ENCODE data around the gene MBNL2. TPM values are rescaled to one million over a fixed set of nuclear protein-coding genes. Genes with fewer than 3 reads are reported as not detected.

Gene MBNL2
- total RNA-seq, 2 experiments from 2014 or later: 17.2 to 17.9 TPM

DNA sequence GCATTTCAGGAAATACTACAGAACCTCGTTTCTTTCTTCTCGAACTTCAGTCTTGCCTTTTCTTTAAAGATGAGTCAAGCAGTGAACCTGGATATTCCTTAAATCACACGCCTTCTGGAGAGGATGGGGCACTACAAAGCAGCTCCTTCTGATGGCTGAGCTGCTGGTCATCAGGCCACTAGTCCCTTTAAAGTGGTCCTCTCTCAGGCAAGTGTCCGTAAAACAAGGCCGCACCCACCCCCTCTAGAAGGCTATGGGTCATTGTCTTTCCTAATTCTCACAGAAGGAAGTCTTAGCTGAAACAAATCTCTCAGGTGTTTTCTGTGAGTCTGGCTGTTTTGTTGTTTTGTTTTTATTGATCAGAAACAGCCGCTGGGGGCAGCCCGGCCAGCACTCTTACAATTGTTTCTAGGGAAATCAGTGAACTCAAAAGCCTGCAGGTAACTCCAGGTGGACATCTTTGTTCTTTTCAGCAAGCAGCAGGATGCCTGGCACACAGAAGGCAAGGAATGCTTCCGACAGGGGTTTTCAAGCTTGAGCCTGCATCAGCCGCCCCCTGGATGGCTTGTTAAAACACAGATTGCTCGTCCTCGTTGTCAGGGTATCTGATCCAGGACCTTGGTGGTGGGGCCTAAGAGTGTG lies 45.4 kb downstream of the MBNL2 start:
- Mint-ChIP-seq H3K9me3 (peaks cover 1% of the 10 kb centered on the region), H3K27me3 (no peaks in the 10 kb centered on the region), H3K36me3 (peaks cover 3% of the 10 kb centered on the region), H3K27ac (no peak overlapping the region), H3K4me1 (peaks cover 5% of the 10 kb centered on the region), H3K4me3 (no peak overlapping the region)
- no peak for DNase-seq
- ATAC-seq (ENCODE audit: low read depth): no peak
- POLR2A ChIA-PET: no interaction called here

DNA sequence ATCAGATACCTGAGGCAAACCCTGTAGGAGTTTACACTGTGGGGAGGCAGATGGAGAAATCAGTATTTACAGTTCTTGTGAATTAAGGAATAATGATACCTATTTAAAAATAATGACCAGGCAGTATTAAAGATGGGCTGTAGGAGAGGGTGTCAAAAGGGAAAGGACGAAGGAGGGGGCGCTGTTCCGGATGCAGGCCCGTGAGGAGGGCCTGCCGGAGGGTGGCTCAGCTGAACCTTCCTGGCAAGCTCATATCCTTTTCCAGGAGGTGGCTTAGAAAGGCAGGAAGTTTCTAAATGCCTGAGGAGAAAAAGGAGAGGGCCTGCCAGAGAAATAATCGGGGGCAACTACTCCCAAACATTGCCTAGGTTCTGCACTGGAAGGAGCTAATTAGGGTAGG lies 46.6 kb downstream of the MBNL2 start:
- POLR2A ChIA-PET: no interaction called here
- Mint-ChIP-seq H3K27ac (no peak overlapping the region), H3K4me3 (no peak overlapping the region), H3K36me3 (peaks cover 1% of the 10 kb centered on the region), H3K27me3 (no peaks in the 10 kb centered on the region), H3K9me3 (peaks cover 1% of the 10 kb centered on the region), H3K4me1 (peaks cover 3% of the 10 kb centered on the region)
- ATAC-seq (ENCODE audit: low read depth) (no peak), DNase-seq (no peak)

DNA sequence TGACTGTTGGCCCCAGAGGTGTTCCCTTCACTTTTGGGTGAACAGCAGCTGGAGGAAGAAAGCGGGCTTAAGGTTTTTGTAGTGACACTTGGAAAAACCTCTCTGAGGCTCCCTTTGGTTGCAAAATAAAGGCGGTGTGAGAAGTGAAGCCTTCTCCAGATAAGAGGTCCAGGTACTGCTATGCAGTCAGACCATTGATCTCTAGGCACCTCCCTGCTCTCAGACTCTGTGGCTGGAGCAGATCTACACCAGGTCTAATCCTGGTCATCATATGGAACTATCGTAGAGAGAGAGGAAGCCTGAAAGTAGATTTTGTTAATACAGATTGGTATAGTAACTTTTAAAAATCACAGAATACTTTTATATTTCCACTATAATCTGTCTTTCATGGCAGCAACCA lies 47.5 kb downstream of the MBNL2 start:
- POLR2A ChIA-PET: no interaction called here
- Mint-ChIP-seq H3K9me3 (no peaks in the 10 kb centered on the region), H3K27me3 (no peaks in the 10 kb centered on the region), H3K36me3 (peaks cover 1% of the 10 kb centered on the region), H3K4me1 (peaks cover 3% of the 10 kb centered on the region), H3K4me3 (no peak overlapping the region), H3K27ac (no peak overlapping the region)
- DNase-seq: no peak
- ATAC-seq (ENCODE audit: low read depth): no peak

DNA sequence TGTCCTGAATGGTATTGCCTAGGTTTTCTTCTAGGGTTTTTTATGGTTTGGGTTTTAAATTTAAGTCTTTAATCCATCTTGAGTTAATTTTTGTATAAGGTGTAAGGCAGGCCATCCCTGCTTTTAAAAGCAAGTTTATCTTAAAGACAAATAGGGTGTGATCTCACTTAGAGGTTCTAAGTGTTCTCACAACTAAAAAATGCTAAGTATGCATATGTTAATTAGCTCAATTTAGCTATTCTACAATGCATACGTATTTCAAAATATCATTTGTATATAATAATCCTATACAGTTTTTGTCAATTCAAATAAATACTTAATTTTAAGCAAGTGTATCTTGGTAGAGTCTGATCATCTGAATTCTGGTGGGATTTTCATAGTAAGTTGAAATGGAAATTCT lies 50.4 kb downstream of the MBNL2 start:
- Mint-ChIP-seq H3K27me3 (no peaks in the 10 kb centered on the region), H3K9me3 (no peaks in the 10 kb centered on the region), H3K4me1 (peaks cover 3% of the 10 kb centered on the region), H3K36me3 (peaks cover 17% of the 10 kb centered on the region), H3K27ac (no peak overlapping the region), H3K4me3 (no peak overlapping the region)
- POLR2A ChIA-PET: no interaction called here
- ATAC-seq (ENCODE audit: low read depth) (no peak), DNase-seq (no peak)

DNA sequence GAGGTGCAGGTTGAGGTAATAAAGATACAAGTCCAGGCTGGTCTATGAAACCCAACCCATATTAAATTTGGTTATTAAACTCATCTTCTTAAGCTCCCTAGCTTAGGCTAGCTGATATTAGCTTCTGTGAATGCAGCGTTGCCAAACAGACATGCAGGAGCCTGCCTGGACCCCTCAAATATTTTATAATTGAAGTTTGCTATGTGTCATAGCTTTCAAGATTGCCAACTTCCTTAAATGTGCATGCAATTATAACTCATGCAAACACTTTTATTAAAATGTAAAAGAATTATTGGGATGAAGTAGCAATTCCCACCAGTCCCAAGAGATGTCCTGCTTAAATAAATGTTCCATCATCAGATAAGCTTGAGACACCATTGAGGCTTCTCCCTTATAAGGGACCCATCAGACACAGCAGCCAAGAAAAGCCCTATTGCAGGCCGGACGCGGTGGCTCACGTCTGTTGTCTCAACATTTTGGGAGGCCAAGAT lies 51.3 kb downstream of the MBNL2 start:
- H3K27ac Mint-ChIP-seq: no peak overlapping the region
- POLR2A ChIA-PET: no interaction called here
- H3K36me3 Mint-ChIP-seq: peaks cover 17% of the 10 kb centered on the region
- no peaks in the 10 kb centered on the region for H3K27me3 Mint-ChIP-seq
- H3K4me1 Mint-ChIP-seq: peaks cover 3% of the 10 kb centered on the region
- DNase-seq (no peak), ATAC-seq (ENCODE audit: low read depth) (no peak)
- no peak overlapping the region for H3K4me3 Mint-ChIP-seq
- no peaks in the 10 kb centered on the region for H3K9me3 Mint-ChIP-seq

DNA sequence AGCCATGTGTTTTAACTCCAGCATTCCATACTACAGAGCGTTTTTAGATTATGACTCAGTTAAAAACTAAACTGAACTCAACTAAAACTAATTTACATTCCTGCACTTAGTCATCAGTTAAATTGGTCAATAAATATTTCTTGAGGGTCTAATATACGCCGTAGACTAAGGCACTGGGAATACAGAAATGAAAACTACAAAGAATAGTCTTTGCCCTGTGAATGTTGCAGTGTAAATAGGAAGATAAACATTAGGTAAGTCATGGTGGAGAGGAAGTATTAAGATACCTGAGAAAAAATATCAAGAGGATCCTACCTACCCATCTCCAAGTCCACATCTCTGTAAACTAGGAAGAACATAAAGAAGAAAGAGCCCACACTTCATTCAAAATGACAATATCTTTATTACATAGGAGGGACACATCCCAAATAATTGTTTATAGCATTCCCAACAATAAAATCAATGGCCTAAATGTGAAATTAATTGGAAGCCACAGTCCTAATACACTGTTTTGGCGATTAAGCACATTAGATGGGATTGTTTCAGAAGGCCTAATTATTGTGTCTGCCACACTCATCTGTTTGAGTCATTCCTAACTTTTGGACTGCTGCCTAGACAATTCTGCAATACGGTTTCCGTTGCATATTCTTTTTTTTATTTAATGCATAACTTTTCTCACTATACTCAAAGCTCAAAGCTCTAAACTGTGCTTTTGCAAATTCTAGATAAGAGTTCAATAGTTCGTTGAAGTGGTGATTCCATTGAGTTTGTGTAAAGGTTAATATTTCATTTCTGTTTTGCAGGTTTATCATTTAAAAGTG lies 52.9 kb downstream of the MBNL2 start:
- POLR2A ChIA-PET: no interaction called here
- Mint-ChIP-seq H3K27me3 (no peaks in the 10 kb centered on the region), H3K4me1 (peaks cover 3% of the 10 kb centered on the region), H3K27ac (no peak overlapping the region), H3K4me3 (no peak overlapping the region), H3K9me3 (no peaks in the 10 kb centered on the region), H3K36me3 (peaks cover 16% of the 10 kb centered on the region)
- ATAC-seq (ENCODE audit: low read depth) (no peak), DNase-seq (no peak)

DNA sequence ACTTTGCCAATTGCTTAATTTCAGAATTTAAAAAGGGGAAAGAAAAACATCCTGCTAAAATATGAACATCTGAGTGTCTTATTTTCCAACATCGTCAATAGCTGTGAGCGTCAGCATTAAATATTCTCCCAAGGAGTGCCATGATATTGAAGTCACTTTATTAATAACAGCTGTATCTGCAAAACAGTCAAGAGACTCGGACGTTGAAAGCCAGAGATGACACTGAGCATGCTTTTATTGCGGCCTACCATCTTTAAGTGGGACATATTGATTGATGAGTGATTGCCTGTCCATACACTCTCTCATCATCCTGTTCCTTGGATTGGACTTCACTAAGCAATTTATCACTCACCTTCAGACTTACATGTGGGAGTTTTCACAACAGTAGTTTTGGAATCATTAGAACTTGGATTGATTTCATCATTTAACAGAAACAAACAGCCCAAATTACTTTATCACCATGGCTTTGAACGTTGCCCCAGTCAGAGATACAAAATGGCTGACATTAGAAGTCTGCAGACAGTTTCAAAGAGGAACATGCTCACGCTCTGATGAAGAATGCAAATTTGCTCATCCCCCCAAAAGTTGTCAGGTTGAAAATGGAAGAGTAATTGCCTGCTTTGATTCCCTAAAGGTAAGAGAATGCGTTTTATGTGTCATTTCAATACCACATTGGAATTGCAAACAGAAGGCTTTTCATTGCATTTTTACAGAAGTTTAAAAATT lies 53.8 kb downstream of the MBNL2 start:
- H3K4me3 Mint-ChIP-seq: no peak overlapping the region
- H3K27ac Mint-ChIP-seq: no peak overlapping the region
- POLR2A ChIA-PET: no interaction called here
- H3K27me3 Mint-ChIP-seq: no peaks in the 10 kb centered on the region
- H3K9me3 Mint-ChIP-seq: no peaks in the 10 kb centered on the region
- no peak for DNase-seq
- H3K36me3 Mint-ChIP-seq: peaks cover 20% of the 10 kb centered on the region
- no peak for ATAC-seq (ENCODE audit: low read depth)
- peaks cover 6% of the 10 kb centered on the region for H3K4me1 Mint-ChIP-seq

DNA sequence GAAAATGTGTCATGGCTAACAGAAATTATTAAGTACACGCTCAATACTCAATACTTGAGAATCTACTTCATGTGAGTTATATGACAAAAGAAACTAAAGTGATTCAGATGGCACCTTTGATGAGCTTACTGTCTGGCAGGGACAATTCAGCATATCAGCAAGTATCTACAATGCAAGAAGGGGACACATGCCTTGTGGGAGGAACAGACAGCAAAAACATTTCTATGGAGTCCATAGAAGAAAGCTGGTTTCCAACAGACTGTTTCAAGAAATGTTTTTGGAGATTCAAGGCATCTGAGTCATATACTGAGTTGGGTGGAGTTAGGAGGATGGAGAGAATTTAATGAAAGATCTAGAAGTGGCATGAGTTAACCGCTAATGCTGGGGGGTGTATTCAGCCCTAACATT lies 54.7 kb downstream of the MBNL2 start:
- Mint-ChIP-seq H3K4me1 (peaks cover 6% of the 10 kb centered on the region), H3K27me3 (no peaks in the 10 kb centered on the region), H3K4me3 (no peak overlapping the region), H3K9me3 (no peaks in the 10 kb centered on the region), H3K36me3 (peaks cover 20% of the 10 kb centered on the region), H3K27ac (no peak overlapping the region)
- no peak for ATAC-seq (ENCODE audit: low read depth)
- no peak for DNase-seq
- POLR2A ChIA-PET: no interaction called here

DNA sequence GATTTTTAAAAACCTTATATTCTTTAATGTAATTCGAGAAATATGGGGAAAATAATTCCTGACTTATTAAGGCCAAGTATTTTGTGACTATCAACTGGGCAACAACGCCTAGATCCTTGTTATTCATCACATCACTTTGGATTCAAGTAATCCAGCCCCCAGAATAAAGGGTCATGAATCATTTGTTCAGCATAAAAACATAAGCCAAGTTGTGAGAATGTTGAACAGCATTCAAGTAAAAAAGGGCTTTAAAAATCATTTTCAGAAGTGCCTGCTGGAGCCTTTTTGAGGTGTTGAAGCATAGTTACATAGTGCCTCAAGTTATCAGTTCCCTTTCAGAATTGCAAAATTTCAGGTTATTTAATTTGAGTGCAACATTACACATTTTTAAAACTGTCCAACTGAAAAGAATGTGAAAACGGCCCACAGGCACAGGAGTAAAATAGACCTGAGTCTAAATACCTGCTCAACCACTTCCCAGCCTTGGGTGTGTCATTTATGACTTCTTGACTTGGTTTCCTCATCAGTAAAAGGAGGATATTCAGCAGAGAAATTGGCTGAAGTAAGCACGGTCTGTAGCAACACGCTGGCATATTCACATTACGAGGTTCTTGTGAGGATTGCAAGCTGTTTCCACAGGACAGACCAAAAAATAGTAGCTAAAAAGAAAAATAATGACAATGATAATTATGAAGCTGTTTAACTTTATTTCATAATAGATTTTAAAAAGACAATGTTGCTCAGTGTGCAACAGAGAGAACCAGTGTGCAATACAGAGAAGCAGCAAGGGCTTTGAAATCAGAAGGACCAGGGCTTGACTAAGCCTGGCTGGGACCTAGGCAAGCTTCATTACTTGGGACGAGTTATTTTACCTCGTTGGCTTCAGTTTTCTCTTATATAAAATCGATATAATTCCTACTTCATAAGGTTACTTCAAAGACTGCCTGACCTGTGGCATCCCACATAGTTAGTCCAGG lies 56.6 kb downstream of the MBNL2 start:
- Mint-ChIP-seq H3K4me1 (peaks cover 2% of the 10 kb centered on the region), H3K4me3 (no peak overlapping the region), H3K36me3 (peaks cover 20% of the 10 kb centered on the region), H3K27ac (no peak overlapping the region), H3K9me3 (no peaks in the 10 kb centered on the region), H3K27me3 (no peaks in the 10 kb centered on the region)
- ATAC-seq (ENCODE audit: low read depth) (no peak), DNase-seq (no peak)
- POLR2A ChIA-PET: no interaction called here

DNA sequence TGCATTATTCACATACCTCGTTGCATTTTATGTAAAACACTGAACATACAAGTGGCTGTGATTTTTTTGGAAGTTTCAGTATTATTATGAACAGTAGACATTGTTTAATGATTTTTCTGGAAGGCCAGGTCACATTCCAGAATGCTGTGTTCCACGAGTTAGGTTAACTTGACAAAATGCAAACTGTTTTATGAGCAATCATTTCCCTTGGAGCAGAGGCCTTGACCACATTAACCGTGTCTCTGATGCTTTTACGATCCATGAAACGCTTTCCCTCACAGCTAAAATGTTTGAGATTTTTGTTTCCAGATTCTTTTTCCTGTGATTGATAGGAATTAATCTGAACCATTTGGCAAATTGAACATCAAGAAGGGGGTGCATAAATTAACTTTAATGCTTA lies 57.8 kb downstream of the MBNL2 start:
- Mint-ChIP-seq H3K27me3 (no peaks in the 10 kb centered on the region), H3K27ac (no peak overlapping the region), H3K4me3 (no peak overlapping the region), H3K36me3 (peaks cover 20% of the 10 kb centered on the region), H3K9me3 (no peaks in the 10 kb centered on the region), H3K4me1 (peaks cover 2% of the 10 kb centered on the region)
- DNase-seq (no peak), ATAC-seq (ENCODE audit: low read depth) (no peak)
- POLR2A ChIA-PET: no interaction called here

DNA sequence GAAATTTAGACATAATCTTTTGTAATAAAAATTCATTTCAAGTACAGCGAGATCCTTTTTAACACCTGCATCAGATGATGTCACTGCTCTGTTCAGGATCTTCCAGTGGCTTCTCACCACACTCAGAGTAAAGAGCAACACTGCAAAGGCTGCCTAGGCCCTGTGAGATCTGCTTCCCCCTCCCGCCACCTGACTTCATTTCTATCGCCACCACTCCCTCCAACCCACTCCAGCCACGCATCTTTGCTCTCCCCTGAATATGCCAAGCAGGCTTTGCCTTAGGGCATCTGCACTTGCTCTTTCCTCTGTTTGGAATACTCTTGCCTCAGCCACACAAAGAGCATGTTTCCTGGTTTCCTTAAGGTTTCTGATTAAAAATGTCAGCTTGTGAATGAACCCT lies 58.3 kb downstream of the MBNL2 start:
- POLR2A ChIA-PET: no interaction called here
- DNase-seq (no peak), ATAC-seq (ENCODE audit: low read depth) (no peak)
- peaks cover 2% of the 10 kb centered on the region for H3K4me1 Mint-ChIP-seq
- no peak overlapping the region for H3K4me3 Mint-ChIP-seq
- H3K9me3 Mint-ChIP-seq: no peaks in the 10 kb centered on the region
- peaks cover 20% of the 10 kb centered on the region for H3K36me3 Mint-ChIP-seq
- H3K27ac Mint-ChIP-seq: no peak overlapping the region
- no peaks in the 10 kb centered on the region for H3K27me3 Mint-ChIP-seq

DNA sequence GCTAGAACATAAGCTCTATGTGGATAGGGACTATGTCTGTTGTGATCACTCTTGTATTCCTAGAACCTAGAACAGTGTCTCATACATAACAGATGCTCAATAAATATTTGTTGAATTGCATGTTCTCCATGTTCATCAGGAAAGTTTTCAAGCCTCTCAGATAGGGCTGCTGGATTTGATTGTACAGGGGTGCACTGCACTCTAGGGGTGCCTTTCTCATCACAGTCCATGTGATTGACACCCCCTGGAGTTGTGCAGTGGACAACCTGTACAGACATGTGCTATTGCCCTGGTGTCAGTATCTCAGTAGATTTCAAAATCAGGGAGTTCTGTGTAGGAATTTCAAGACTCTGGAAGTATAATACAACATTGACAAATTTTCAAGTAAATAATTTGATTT lies 58.9 kb downstream of the MBNL2 start:
- Mint-ChIP-seq H3K4me1 (peaks cover 2% of the 10 kb centered on the region), H3K4me3 (no peak overlapping the region), H3K27ac (no peak overlapping the region), H3K36me3 (peaks cover 16% of the 10 kb centered on the region), H3K27me3 (no peaks in the 10 kb centered on the region), H3K9me3 (no peaks in the 10 kb centered on the region)
- ATAC-seq (ENCODE audit: low read depth): no peak
- no peak for DNase-seq
- POLR2A ChIA-PET: no interaction called here

DNA sequence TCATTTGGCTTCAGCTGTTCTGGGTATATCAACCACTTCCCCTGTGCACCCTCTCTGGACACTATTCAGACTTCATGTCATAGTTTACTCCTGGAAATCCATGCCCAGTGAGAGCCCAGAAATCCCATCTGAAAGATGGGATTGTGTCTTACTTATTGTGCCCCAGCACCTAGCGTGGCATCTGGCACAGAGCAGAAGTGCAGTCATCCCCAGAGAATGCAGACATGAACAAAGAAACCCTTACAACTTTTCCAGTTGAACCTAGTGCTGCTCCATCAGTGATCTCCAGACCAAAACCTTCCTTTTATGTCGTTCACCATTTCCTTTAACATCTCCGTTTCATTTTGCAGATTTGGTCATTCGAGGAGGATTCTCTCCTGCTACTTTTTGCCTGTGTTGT lies 60.6 kb downstream of the MBNL2 start:
- DNase-seq (no peak), ATAC-seq (ENCODE audit: low read depth) (no peak)
- POLR2A ChIA-PET: no interaction called here
- H3K27ac Mint-ChIP-seq: no peak overlapping the region
- H3K9me3 Mint-ChIP-seq: no peaks in the 10 kb centered on the region
- peaks cover 2% of the 10 kb centered on the region for H3K4me1 Mint-ChIP-seq
- peaks cover 5% of the 10 kb centered on the region for H3K36me3 Mint-ChIP-seq
- no peaks in the 10 kb centered on the region for H3K27me3 Mint-ChIP-seq
- no peak overlapping the region for H3K4me3 Mint-ChIP-seq

All from activated naive CD8-positive, alpha-beta T cell treated with anti-CD3 and anti-CD28 coated beads, Interleukin-2, amount 10 ng/mL, durations not matched to agents 7 days and 5 days (primary cell).